CD4-positive, alpha-beta T cell treated with Interferon gamma for 1 hour (primary cell): ENCODE data around the gene ZNF722.
"Not testable (repeated sequence)": the region's sequence is repeated elsewhere in the genome, so short reads cannot be mapped to it uniquely, and the experiment has no call there.

Experiments
- DNase-seq: peaks from one replicate; pipeline ENCODE4 v3.0.0-alpha.2; 2020

The ZNF722 gene

DNA sequence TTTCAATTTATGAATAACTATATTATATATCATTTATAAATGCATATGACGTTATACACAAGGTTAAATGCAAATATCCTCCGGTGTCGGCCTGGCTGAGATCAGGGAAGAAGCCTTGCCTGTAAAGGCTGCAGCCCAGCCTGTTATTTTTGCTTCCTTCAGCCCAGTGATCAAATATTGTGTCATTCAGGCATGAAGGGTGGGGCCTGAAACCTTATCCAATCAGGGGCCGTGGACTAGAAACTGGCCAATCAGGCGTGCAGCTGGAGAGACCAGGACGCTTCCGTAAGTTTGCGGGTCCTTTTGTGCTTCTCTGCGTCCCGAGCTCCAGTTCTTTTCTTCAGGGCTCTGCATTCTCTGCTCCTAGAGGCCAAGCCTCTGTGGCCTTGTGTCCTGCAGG lies at the start of gene ZNF722:
Gene ZNF722 (plus strand): TSS at position 301 of the 400 bp plus-strand sequence. CDS start 113 bp downstream, outside the sequence.
- no peak for DNase-seq

- no peak for DNase-seq
Measured at GRCh38 chr7:63953181-63953580, 45.5 kb upstream of the ZNF722 start.

DNA sequence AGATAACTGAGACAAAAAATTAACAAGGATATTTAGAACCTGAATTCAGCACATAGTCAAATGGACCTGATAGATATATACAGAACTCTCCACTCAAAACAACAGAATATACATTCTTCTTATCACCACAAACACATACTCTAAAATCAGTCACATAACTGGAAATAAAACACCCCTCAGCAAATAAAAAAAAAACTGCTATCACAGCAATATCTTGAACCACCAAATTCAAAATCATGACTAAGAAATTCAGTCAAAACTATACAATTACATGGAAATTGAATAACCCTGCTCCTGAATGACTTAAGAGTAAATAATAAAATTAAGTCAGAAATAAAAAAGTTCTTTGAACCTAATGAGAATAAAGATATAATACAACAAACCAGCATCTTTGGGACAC lies 30.0 kb upstream of the ZNF722 start:
- no peak for DNase-seq

GRCh38 chr7:64015496-64015895 lies 16.8 kb downstream of the ZNF722 start:
- DNase-seq = not testable (repeated sequence)

DNA sequence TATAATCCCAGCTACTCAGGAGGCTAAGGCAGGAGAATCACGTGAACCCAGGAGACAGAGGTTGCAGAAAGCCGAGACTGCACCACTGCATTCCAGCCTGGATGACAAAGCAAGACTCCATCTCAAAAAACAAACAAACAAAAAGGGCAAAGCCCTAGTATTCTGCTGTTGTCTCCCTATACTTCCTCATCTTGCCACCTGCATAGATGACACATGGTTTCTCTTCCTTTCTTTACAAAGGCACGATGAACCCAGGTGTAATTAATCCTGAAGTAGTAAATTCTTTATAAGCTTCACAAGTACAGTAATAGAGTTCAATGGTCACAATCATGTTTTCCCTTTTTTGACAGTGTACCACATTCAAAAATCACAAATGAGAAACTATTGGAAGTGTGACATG lies 36.7 kb downstream of the ZNF722 start:
- DNase-seq = no peak

DNA sequence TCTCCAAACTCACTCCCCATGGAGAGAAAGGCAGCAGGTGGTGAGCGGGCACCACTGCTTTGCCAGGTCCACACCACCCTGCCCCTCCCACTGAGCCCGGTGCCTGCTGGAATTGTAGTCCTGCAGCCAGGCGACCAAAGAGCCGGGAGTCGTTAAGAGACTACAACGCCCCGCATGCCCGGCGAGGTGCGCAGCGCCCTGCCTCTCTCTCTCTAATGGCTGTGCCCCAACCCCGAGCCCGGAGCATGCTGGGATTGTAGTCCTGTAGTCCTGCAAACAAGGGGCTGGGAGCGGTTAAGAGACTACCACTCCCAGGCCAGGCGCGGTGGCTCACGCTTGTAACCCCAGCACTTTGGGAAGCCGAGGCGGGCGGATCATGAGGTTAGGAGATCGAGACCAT lies 38.4 kb downstream of the ZNF722 start:
- no peak for DNase-seq

DNA sequence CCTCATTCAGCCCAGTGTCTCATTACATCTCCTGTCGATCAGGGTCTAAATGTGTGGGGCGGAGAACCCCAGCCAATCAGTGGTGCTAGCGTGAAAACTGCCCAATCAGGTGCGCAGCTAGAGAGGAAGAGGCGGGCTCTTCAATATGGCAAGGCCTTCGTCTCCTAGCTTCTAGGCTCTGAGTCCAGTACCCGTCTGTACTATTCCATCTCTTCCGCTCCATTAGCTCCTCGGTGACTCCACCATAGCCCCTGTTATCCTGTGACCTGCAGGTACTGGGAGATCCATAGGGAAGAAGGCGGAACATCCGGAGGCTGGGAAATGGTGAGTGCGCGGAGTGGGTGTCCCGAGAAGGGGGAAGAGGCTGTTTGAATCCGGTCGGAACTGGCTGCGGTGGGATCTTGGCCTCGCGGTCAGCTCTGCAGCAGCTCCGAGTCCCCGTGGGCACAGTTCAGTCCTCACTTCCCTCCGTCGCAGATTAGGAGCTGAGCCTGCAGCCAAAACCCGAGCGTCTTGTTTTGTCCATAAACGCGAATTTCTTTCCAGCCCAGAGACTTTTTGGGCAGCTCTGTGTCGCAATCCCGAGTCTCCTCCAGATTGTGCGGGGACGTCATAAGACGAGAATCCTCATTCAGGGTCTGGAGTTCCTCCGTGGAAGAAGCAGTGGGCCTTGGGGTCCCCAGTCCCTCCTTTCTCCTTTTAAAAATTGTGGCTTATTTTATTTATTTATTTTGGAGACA lies 46.8 kb downstream of the ZNF722 start, which contains the start of gene ZNF727:
Gene ZNF727 (plus strand): TSS at position 134 of the 740 bp plus-strand sequence. CDS start 188 bp downstream, at position 322.
- peak; percentile 33 for DNase-seq

DNA sequence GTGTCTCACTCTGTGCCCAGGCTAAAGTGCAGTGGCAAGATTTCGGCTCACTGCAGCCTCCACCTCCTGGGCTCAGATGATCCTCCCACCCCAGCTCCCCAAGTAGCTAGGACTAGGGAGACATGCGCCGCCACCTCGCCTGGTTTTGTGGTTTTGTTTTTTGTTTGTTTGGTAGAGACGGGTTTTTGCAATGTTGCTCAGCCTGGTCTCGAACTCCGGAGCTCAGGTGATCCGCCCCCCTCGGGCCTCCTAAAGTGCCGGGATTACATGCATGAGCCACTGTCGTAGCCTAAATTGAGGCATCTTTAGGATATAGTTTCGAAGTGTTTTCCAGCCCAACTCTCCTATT lies 47.4 kb downstream of the ZNF722 start:
- DNase-seq = no peak
